Liver (tissue), 9 donors: Measurements from ENCODE around the gene WWC1. TPM values are rescaled to one million over a fixed set of nuclear protein-coding genes. Genes with fewer than 3 reads are reported as not detected.

ENCODE experiments used
- DNase-seq: peaks from one replicate; pipeline ENCODE4 v3.0.0-alpha.2; 2017; ENCODE audit warnings: low spot score
- H3K27ac ChIP-seq, 2 donors: one replicate each; pipeline ENCODE4 v1.7.0; 2013; ENCODE audit warnings: inconsistent platforms in 2 of 2, low read length in 2 of 2, control low read depth in 1 of 2, low read depth in 1 of 2, mild to moderate bottlenecking in 1 of 2
- H3K27me3 ChIP-seq, 4 donors: one replicate each; pipeline versions ENCODE4 v1.6.1 to v1.7.0; 2013; ENCODE audit warnings: low read length in 3 of 4, inconsistent platforms in 1 of 4, mild to moderate bottlenecking in 1 of 4, moderate library complexity in 1 of 4; ENCODE audit not compliant: control insufficient read depth in 4 of 4, insufficient read depth in 4 of 4
- H3K36me3 ChIP-seq, 4 donors: one replicate each; pipeline versions ENCODE4 v1.6.1 to v1.7.0; 2013; ENCODE audit warnings: low read length in 3 of 4, mild to moderate bottlenecking in 3 of 4, low read depth in 1 of 4, moderate library complexity in 1 of 4; ENCODE audit not compliant: control insufficient read depth in 4 of 4, insufficient read depth in 3 of 4
- H3K4me1 ChIP-seq, 4 donors: one replicate each; pipeline versions ENCODE4 v1.6.1 to v1.7.0; 2013; ENCODE audit warnings: low read length in 3 of 4, mild to moderate bottlenecking in 3 of 4, moderate library complexity in 1 of 4; ENCODE audit not compliant: control insufficient read depth in 4 of 4, insufficient read depth in 4 of 4
- H3K4me3 ChIP-seq, 3 donors: one replicate each; pipeline versions ENCODE4 v1.6.1 to v1.7.0; 2013; ENCODE audit warnings: low read length in 3 of 3, control low read depth in 1 of 3, low read depth in 1 of 3, mild to moderate bottlenecking in 1 of 3
- H3K9ac ChIP-seq, 2 donors: one replicate each; pipeline ENCODE4 v1.7.0; 2013; ENCODE audit warnings: low read length in 2 of 2, mild to moderate bottlenecking in 2 of 2, moderate library complexity in 2 of 2, control low read depth in 1 of 2, low read depth in 1 of 2
- H3K9me3 ChIP-seq, 4 donors: one replicate each; pipeline versions ENCODE4 v1.6.1 to v1.7.0; 2013; ENCODE audit warnings: low read length in 3 of 4; ENCODE audit not compliant: control insufficient read depth in 4 of 4
- EGR1 ChIP-seq, 2 donors: IDR thresholded peaks; 2 replicates each; pipeline ENCODE4 v1.6.1; 2016 to 2018; ENCODE audit warnings: antibody characterized with exemption in 2 of 2, low read depth in 2 of 2
- FOXA1 ChIP-seq: IDR thresholded peaks from 2 replicates; pipeline ENCODE4 v1.6.1; 2016; ENCODE audit warnings: antibody characterized with exemption
- FOXA2 ChIP-seq: IDR thresholded peaks from 2 replicates; pipeline ENCODE4 v1.6.1; 2016; ENCODE audit warnings: antibody characterized with exemption
- GABPA ChIP-seq, 2 donors: IDR thresholded peaks in 1 of 2; conservative IDR thresholded peaks in 1 of 2; 2 replicates each; pipeline ENCODE4 v1.6.1; 2016; ENCODE audit warnings: antibody characterized with exemption in 2 of 2, mild to moderate bottlenecking in 1 of 2, moderate library complexity in 1 of 2
- HNF4A ChIP-seq, 2 donors: conservative IDR thresholded peaks; 2 replicates each; pipeline ENCODE4 v1.6.1; 2016; ENCODE audit warnings: antibody characterized with exemption in 2 of 2, mild to moderate bottlenecking in 2 of 2
- HNF4G ChIP-seq: IDR thresholded peaks from 2 replicates; pipeline ENCODE4 v1.6.1; 2016; ENCODE audit warnings: antibody characterized with exemption
- JUND ChIP-seq, 2 donors: IDR thresholded peaks; 2 replicates each; pipeline ENCODE4 v1.6.1; 2016; ENCODE audit warnings: antibody characterized with exemption in 2 of 2
- NR2F2 ChIP-seq: IDR thresholded peaks from 2 replicates; pipeline ENCODE4 v1.6.1; 2016; ENCODE audit warnings: antibody characterized with exemption
- RAD21 ChIP-seq, 2 donors: IDR thresholded peaks; 2 replicates each; pipeline ENCODE4 v1.6.1; 2016; ENCODE audit warnings: antibody characterized with exemption in 2 of 2, mild to moderate bottlenecking in 2 of 2
- RXRA ChIP-seq, 2 donors: IDR thresholded peaks; 2 replicates each; pipeline ENCODE4 v1.6.1; 2017 to 2018; ENCODE audit warnings: antibody characterized with exemption in 2 of 2, mild to moderate bottlenecking in 1 of 2
- SP1 ChIP-seq: IDR thresholded peaks from 2 replicates; pipeline ENCODE4 v1.6.1; 2018; ENCODE audit warnings: antibody characterized with exemption, mild to moderate bottlenecking
- TAF1 ChIP-seq: conservative IDR thresholded peaks from 2 replicates; pipeline ENCODE4 v1.6.1; 2016; ENCODE audit warnings: antibody characterized with exemption, mild to moderate bottlenecking
- WGBS: extraction: QIAGEN DNeasy Blood & Tissue Kit; methylation state at CpG from one replicate; pipeline ENCODE4 v1.1.7; 2013; 5-methylcytosine and 5-hydroxymethylcytosine counted together
- polyA plus RNA-seq, 2 donors: library from polyadenylated mRNA; stranded (reverse) in 1 of 2; unstranded in 1 of 2; fragments of 200-250 nt in 1 of 2; fragments of >200 nt in 1 of 2; fragmentation: Nextera tagmentation in 1 of 2; extraction: Ambion mirVana in 1 of 2; gene quantifications; one replicate each; pipeline versions ENCODE4 v1.2.1 to v1.2.3, GENCODE V29; 2013 to 2015
- total RNA-seq, 2 donors: library from RNA; depleted of rRNA; stranded (reverse); fragments of >200 nt; gene quantifications; one replicate each; pipeline ENCODE4 v1.2.3, GENCODE V29; 2014
- TF ChIP-seq, protein P1 (sequence below): IDR thresholded peaks from 2 replicates; pipeline ENCODE4 v1.6.1; 2016; ENCODE audit warnings: antibody characterized with exemption
- TF ChIP-seq, protein P2 (sequence below): fragments of 150-350 bp; IDR thresholded peaks from 2 replicates; pipeline ENCODE4 v1.5.1; 2017; ENCODE audit warnings: improper control_type of control experiment, low read depth, low read length; ENCODE audit not compliant: missing input control
- TF ChIP-seq, protein P3 (sequence below): IDR thresholded peaks from 2 replicates; pipeline ENCODE4 v1.6.1; 2016; ENCODE audit warnings: antibody characterized with exemption, mild to moderate bottlenecking
- TF ChIP-seq, protein P4 (sequence below): IDR thresholded peaks from 2 replicates; pipeline ENCODE4 v1.6.1; 2016; ENCODE audit warnings: antibody characterized with exemption
- TF ChIP-seq, protein P5 (sequence below): IDR thresholded peaks from 2 replicates; pipeline ENCODE4 v1.6.1; 2016; ENCODE audit warnings: antibody characterized with exemption
- donor health status: healthy.
- donor health status: healthy.
- donor health status: healthy.
- donor health status: healthy.
- donor health status: healthy.

The WWC1 gene
- total and polyA plus RNA-seq, 4 donors, result 5.9 to 25.1 (median 14.8) TPM

DNA sequence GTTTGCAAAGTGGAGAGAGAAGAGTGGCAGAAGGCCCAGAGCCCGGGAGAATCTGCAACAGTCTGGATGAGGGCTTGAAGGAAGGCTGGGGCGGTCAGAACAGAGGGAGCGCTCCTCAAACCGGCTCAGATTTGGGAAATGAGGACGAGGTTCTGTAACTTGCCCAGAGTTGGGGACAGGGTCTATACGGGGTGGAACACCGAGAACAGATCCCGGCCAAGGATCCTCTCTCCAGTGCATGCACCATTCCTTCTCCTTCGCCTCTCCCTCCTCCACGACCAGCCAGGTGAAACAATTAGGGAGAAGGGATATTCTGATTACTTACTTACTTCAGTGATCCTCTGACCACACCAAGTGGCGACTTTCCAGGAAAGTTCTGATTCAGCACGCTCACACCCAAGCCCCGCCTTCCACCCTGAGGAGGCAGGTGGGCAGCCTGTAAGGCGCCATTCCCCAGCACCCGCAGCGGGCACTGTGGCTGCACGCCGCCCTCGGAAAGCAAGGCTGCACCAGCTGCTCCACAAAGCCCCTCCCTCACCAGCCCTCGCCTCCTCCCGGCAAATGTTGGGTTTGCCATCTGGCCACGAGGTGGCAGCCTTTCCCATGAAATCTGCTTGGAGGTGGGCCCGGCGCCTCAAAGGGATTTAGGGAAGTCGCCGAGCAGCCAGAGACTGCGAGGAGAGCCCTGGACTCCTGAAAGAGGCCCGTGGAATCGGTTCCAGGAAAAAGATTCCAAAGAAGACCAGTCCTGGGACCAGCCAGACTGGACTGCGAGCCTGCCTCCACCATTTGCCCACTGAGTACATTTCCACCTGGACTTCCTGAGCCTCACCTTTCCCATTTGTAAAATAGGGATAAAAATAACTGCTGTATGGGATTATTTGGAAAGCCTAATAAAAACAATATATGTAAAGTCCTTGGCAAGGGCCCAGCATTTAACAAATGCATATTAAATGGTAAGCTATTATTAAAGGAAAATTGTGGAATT lies 22.2 kb upstream of the WWC1 start:
- Histone ChIP-seq H3K9ac (peak overlapping the region in 1 of 2 donors; percentile 73), H3K27me3 (no peaks in the 10 kb centered on the region), H3K36me3 (no peaks in the 10 kb centered on the region), H3K4me3 (peak overlapping the region; percentile 5 to 26 (median 18)), H3K27ac (no peak overlapping the region), H3K9me3 (no peaks in the 10 kb centered on the region), H3K4me1 (peaks cover 1 to 11% (median 5%) of the 10 kb centered on the region in 4 donors)
- 6% methylated on average over 30 of the region's 30 CpGs for WGBS
- TF ChIP-seq HNF4G (no peak), RXRA (IDR thresholded peaks at IDR 0.05) (no peak), FOXA1 (no peak), HNF4A (conservative IDR thresholded peaks at IDR 0.05) (peak in 1 of 2 donors; percentile 39), RAD21 (IDR thresholded peaks at IDR 0.05) (peak; percentile 99), SP1 (no peak), GABPA (IDR thresholded peaks at IDR 0.05 in 1 of 2, conservative IDR thresholded peaks at IDR 0.05 in 1 of 2) (no peak)
- TF ChIP-seq, protein P1, sequence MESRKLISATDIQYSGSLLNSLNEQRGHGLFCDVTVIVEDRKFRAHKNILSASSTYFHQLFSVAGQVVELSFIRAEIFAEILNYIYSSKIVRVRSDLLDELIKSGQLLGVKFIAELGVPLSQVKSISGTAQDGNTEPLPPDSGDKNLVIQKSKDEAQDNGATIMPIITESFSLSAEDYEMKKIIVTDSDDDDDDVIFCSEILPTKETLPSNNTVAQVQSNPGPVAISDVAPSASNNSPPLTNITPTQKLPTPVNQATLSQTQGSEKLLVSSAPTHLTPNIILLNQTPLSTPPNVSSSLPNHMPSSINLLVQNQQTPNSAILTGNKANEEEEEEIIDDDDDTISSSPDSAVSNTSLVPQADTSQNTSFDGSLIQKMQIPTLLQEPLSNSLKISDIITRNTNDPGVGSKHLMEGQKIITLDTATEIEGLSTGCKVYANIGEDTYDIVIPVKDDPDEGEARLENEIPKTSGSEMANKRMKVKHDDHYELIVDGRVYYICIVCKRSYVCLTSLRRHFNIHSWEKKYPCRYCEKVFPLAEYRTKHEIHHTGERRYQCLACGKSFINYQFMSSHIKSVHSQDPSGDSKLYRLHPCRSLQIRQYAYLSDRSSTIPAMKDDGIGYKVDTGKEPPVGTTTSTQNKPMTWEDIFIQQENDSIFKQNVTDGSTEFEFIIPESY, result no peak
- TF ChIP-seq, protein P2, sequence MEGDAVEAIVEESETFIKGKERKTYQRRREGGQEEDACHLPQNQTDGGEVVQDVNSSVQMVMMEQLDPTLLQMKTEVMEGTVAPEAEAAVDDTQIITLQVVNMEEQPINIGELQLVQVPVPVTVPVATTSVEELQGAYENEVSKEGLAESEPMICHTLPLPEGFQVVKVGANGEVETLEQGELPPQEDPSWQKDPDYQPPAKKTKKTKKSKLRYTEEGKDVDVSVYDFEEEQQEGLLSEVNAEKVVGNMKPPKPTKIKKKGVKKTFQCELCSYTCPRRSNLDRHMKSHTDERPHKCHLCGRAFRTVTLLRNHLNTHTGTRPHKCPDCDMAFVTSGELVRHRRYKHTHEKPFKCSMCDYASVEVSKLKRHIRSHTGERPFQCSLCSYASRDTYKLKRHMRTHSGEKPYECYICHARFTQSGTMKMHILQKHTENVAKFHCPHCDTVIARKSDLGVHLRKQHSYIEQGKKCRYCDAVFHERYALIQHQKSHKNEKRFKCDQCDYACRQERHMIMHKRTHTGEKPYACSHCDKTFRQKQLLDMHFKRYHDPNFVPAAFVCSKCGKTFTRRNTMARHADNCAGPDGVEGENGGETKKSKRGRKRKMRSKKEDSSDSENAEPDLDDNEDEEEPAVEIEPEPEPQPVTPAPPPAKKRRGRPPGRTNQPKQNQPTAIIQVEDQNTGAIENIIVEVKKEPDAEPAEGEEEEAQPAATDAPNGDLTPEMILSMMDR, result peak; percentile 81
- TF ChIP-seq, protein P3, sequence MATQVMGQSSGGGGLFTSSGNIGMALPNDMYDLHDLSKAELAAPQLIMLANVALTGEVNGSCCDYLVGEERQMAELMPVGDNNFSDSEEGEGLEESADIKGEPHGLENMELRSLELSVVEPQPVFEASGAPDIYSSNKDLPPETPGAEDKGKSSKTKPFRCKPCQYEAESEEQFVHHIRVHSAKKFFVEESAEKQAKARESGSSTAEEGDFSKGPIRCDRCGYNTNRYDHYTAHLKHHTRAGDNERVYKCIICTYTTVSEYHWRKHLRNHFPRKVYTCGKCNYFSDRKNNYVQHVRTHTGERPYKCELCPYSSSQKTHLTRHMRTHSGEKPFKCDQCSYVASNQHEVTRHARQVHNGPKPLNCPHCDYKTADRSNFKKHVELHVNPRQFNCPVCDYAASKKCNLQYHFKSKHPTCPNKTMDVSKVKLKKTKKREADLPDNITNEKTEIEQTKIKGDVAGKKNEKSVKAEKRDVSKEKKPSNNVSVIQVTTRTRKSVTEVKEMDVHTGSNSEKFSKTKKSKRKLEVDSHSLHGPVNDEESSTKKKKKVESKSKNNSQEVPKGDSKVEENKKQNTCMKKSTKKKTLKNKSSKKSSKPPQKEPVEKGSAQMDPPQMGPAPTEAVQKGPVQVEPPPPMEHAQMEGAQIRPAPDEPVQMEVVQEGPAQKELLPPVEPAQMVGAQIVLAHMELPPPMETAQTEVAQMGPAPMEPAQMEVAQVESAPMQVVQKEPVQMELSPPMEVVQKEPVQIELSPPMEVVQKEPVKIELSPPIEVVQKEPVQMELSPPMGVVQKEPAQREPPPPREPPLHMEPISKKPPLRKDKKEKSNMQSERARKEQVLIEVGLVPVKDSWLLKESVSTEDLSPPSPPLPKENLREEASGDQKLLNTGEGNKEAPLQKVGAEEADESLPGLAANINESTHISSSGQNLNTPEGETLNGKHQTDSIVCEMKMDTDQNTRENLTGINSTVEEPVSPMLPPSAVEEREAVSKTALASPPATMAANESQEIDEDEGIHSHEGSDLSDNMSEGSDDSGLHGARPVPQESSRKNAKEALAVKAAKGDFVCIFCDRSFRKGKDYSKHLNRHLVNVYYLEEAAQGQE, result no peak
- peak; percentile 81 for DNase-seq

DNA sequence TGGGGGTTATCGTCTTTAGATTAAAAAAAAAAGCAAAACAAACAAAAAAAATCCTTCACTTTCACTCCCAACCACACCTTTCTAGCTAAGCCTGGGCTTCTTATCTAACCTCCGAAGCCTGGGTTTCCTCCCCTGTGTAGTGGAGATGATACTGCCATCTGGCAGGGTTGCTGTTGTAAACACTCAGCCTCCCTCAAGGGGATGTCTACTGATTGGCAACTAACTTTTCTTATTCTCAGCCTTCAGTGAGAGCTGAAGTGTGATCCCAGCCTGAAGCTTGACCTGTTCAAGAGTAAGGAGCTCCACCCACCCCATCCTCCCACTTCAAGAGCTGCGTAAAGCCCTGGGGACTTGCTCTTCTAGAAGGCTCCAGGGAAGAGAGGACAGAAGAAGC lies 21.5 kb upstream of the WWC1 start:
- Histone ChIP-seq H3K9me3 (no peaks in the 10 kb centered on the region), H3K27me3 (no peaks in the 10 kb centered on the region), H3K36me3 (no peaks in the 10 kb centered on the region), H3K9ac (no peak overlapping the region), H3K4me3 (no peak overlapping the region), H3K4me1 (peaks cover 1 to 11% (median 5%) of the 10 kb centered on the region in 4 donors), H3K27ac (no peak overlapping the region)
- no peak for TF ChIP-seq TAF1
- TF ChIP-seq HNF4G, result no peak
- TF ChIP-seq RAD21 (IDR thresholded peaks at IDR 0.05), result no peak
- TF ChIP-seq, protein P1, result no peak
- TF ChIP-seq HNF4A (conservative IDR thresholded peaks at IDR 0.05), result no peak
- TF ChIP-seq, protein P4, sequence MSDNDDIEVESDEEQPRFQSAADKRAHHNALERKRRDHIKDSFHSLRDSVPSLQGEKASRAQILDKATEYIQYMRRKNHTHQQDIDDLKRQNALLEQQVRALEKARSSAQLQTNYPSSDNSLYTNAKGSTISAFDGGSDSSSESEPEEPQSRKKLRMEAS, result no peak
- no peak for TF ChIP-seq JUND (IDR thresholded peaks at IDR 0.05)
- TF ChIP-seq, protein P5, sequence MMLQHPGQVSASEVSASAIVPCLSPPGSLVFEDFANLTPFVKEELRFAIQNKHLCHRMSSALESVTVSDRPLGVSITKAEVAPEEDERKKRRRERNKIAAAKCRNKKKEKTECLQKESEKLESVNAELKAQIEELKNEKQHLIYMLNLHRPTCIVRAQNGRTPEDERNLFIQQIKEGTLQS, result no peak
- no peak for TF ChIP-seq EGR1 (IDR thresholded peaks at IDR 0.05; ENCODE audit: low read depth in 2 of 2)
- TF ChIP-seq RXRA (IDR thresholded peaks at IDR 0.05), result no peak
- TF ChIP-seq, protein P2, result no peak
- no peak for TF ChIP-seq NR2F2
- TF ChIP-seq GABPA (IDR thresholded peaks at IDR 0.05 in 1 of 2, conservative IDR thresholded peaks at IDR 0.05 in 1 of 2), result no peak
- TF ChIP-seq SP1, result no peak
- TF ChIP-seq FOXA2, result no peak
- TF ChIP-seq FOXA1, result no peak
- WGBS, result 60% methylated on average over 3 of the region's 3 CpGs
- DNase-seq, result no peak
